ENCODE results near the gene TFPI2.
"Not testable (repeated sequence)": the region's sequence is repeated elsewhere in the genome, so short reads cannot be mapped to it uniquely, and the experiment has no call there.

TFPI2 gene

GRCh38 chr7:93913197-93913596 lies 22.6 kb upstream of the TFPI2 start:
- Histone ChIP-seq H3K27me3 (no peaks in the 10 kb centered on the region), H4K20me1 (no peaks in the 10 kb centered on the region), H3K9me3 (replicated peaks in 1 of 11) (0 out of 22 replicates have a peak, but pooled peaks cover 0 to 6% (median 0%) of the 10 kb centered on the region in 11 experiments), H3K27ac (no peak overlapping the region; a peak in 1 of 22 replicates), H3K9ac (no peak overlapping the region), H3K4me2 (peak overlapping the region in 8 of 11 experiments; percentile 5 to 44 (median 32); a peak in 9 of 22 replicates), H3K4me3 (no peak overlapping the region), H3K36me3 (no peaks in the 10 kb centered on the region), H3K4me1 (peaks cover 0 to 36% (median 4%) of the 10 kb centered on the region in 10 experiments; a peak in 11 of 20 replicates)
- no peak for TF ChIP-seq Cebpa-rat (IDR thresholded peaks at IDR 0.05)

DNA sequence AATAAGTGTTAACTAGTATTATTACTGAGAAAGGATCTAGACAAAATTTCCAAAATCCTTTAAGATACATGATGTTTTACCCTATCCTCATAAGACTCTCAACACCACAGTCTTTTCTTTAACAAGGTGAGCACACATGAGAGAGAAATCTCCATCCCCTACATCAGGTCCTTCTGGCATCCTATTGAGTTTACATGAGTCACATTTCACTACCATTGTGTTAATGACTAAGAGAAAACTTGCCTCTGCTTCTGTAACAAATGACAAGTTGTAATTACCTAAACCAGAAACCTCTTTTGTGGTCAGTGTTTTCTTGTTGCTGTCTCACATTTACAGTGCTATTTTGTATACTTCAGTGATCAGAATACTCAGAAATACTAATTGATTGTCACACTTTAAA lies 21.1 kb upstream of the TFPI2 start:
- H3K4me3 ChIP-seq; H4K20me1 ChIP-seq; H3K9ac ChIP-seq; H3K27me3 ChIP-seq; H3K4me2 ChIP-seq; H3K36me3 ChIP-seq; H3K27ac ChIP-seq; H3K9me3 ChIP-seq (replicated peaks in 1 of 11): not testable (repeated sequence)
- H3K4me1 ChIP-seq: peaks cover 0 to 36% (median 4%) of the 10 kb centered on the region in 10 experiments; a peak in 11 of 20 replicates

DNA sequence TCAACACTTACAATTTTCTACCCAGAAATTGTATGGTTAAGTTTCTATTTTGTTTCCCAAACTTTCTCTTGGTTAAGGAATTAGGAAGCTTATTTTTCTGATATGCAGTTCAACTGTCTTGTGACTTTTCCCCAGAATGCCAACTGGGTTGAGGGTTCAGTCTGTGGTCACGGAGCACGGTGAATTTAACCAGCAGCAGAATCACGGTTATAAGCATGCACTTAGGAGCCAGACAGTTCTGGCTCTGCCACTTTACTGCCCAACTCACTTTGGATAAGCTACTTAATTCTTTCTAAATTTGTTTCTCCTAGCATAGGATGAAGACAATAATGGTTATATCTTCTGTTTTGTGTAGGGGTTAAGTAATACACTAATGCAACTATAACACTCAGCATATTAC lies 20.7 kb upstream of the TFPI2 start:
- not testable (repeated sequence) for H4K20me1 ChIP-seq; H3K27me3 ChIP-seq; H3K4me3 ChIP-seq; H3K9ac ChIP-seq; H3K36me3 ChIP-seq; H3K9me3 ChIP-seq (replicated peaks in 1 of 11); H3K27ac ChIP-seq
- Histone ChIP-seq H3K4me1 (peaks cover 0 to 36% (median 4%) of the 10 kb centered on the region in 10 experiments; a peak in 11 of 20 replicates), H3K4me2 (peak overlapping the region in 1 of 11 experiments; percentile 47; a peak in 1 of 22 replicates)

DNA sequence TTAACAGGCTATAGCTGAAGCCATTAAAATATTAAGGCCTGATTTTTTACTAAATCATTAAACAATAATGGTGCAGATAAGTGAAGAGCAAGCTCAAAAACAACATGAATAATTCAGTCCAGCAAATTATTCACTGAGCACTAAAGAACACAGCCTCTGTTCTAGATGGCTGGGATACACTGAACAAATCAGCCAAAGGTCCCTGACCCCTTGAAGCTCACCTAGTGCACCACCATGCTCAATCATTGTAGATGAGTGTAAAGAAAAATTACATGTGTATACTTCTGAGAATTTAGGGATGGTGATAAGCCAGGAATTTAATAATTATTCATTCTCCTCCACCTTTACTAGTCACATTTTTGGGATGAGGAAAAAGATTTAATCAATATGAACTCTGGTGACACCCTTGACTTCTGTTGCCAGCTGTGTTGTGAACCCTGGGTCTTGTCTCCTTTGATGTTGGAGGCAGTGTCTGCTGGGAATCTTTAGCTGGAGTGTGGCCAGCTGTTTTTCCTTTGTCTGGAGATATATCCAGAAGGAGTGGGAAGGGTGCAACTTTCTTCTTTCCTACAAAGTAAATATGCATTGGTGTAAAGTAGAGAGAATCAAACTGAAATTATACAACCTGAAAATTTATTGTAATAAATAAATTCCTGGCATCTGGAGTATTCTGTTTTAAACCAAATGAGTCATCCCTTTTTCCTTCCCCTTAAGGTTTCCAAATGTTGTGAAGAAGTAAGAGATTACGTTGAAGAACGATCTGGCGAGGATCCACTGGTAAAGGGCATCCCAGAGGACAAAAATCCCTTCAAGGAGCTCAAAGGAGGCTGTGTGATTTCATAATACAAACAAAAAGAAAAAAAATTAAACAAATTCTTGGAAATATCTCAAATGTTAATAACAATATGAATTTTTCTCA lies 19.8 kb upstream of the TFPI2 start:
- H3K27ac ChIP-seq: no peak overlapping the region

GRCh38 chr7:93906267-93906666 lies 15.7 kb upstream of the TFPI2 start, which contains the start of gene GNGT1:
Gene GNGT1, plus strand, starts transcription at chr7:93906567. Its CDS starts 180 bp downstream, at chr7:93906747.
- Histone ChIP-seq H3K36me3 (no peaks in the 10 kb centered on the region), H4K20me1 (no peaks in the 10 kb centered on the region), H3K4me1 (peaks cover 0 to 10% (median 0%) of the 10 kb centered on the region in 10 experiments; a peak in 6 of 20 replicates), H3K27me3 (no peaks in the 10 kb centered on the region), H3K9me3 (replicated peaks in 1 of 11) (no peaks in the 10 kb centered on the region), H3K4me2 (no peak within 1 kb of the TSS), H3K9ac (no peak within 1 kb of the TSS), H3K4me3 (no peak within 1 kb of the TSS), H3K27ac (no peak within 1 kb of the TSS)
- TF ChIP-seq Cebpa-rat (IDR thresholded peaks at IDR 0.05): no peak

More for the DNA sequence above, 19.8 kb upstream of the TFPI2 start:
- H3K9me3 ChIP-seq (replicated peaks in 1 of 11): 0 out of 22 replicates have a peak, but pooled peaks cover 0 to 6% (median 0%) of the 10 kb centered on the region in 11 experiments
- H3K36me3 ChIP-seq: no peaks in the 10 kb centered on the region
- no peaks in the 10 kb centered on the region for H3K27me3 ChIP-seq
- no peak for TF ChIP-seq Cebpa-rat (IDR thresholded peaks at IDR 0.05)
- no peak overlapping the region for H3K9ac ChIP-seq
- H4K20me1 ChIP-seq: no peaks in the 10 kb centered on the region
- peak overlapping the region in 4 of 11 experiments; percentile 16 to 59 (median 39); a peak in 5 of 22 replicates for H3K4me2 ChIP-seq
- no peak overlapping the region for H3K4me3 ChIP-seq
- peaks cover 0 to 33% (median 4%) of the 10 kb centered on the region in 10 experiments; a peak in 11 of 20 replicates for H3K4me1 ChIP-seq

DNA sequence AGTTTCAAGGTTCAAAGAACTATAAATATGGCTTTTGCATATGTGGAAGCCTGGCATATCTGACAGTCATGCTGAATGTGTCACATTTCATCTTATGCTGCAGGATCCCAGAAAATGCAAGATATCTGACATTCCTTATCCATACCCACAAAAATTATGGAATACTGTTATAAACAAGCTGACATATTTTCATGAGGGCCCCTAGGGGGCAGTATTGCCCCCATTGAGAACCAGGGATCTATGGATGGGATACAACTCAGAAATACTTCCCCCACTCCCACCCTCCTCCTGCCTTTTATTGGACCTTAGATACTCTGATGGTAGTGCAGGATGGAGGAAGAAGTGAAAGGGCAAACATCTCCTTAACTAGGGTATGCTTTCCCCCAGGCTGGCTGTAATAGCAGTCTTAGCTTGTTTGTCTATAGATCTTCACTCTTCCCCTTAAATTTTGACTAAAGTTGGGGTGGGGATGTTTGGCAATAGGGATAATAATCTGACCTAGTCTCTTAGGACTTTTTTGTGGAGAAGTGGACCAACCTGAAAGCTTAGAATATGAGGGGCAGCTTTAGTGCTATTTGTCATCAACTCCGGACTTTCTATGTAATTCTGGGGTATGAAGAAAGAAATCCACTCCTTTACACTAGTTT lies 12.3 kb upstream of the TFPI2 start:
- Histone ChIP-seq H3K36me3 (no peaks in the 10 kb centered on the region), H3K4me1 (no peaks in the 10 kb centered on the region), H3K4me3 (no peak overlapping the region), H3K27me3 (no peaks in the 10 kb centered on the region), H3K27ac (no peak overlapping the region), H3K9me3 (replicated peaks in 1 of 11) (no peaks in the 10 kb centered on the region), H3K9ac (no peak overlapping the region), H3K4me2 (no peak overlapping the region), H4K20me1 (no peaks in the 10 kb centered on the region)
- TF ChIP-seq Cebpa-rat (IDR thresholded peaks at IDR 0.05): no peak

DNA sequence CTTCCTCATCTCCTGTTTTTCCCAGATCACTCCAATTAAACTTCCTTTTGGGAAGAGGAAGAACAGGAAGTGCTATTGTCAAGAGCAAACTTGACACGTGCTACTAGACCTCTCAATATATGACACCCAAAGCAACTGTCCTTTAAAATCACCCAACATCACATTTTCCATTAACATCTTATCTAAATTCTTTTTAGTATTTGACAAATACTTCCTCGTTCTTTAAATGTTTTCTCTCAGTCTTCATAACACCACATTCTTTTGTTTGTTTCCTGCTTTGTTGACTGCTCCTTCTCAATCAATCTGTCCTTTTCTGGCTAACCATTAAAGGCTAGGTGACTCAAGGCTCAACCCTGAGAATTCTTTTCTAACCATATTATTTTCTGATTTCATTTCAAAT lies 7.1 kb upstream of the TFPI2 start:
- Histone ChIP-seq H3K4me1 (no peaks in the 10 kb centered on the region), H3K4me2 (no peak overlapping the region), H3K9me3 (replicated peaks in 1 of 11) (no peaks in the 10 kb centered on the region), H3K36me3 (no peaks in the 10 kb centered on the region), H3K9ac (no peak overlapping the region), H3K27me3 (peaks cover 0 to 2% (median 0%) of the 10 kb centered on the region in 11 experiments; a peak in 1 of 22 replicates), H3K27ac (no peak overlapping the region), H4K20me1 (no peaks in the 10 kb centered on the region), H3K4me3 (no peak overlapping the region)
- no peak for TF ChIP-seq Cebpa-rat (IDR thresholded peaks at IDR 0.05)

DNA sequence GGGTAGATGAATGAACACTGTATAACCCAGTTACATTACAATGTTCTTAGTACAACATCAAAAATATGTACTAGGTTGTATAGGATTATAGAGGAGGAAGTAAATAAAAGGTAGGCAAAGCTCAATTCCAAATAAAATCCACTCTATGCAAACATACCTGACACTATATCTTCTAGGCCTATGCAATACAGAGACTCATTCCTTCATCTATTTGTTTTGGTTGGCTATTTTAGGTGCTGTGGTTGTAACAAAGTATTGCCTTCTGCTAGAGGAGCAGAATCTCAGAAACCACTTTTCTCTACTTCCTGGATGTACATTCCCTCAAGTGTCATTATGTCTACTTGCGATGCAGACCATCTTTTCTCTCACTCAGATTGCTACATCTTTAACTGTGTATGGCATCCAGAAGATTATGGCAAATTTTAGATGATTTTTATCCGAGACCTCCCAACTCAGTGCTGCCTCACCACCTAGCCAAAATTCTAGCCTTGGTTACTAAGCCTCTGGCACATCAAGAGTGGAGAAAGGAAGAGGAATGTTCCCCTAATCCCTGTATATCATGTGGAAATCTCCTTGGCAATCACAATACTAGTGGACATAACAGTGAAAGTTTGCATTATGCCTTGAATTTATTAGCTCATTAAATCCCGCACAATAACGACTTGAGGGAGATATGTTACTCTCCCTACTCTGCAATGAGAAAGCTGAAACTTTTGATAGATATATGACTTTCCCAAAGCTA lies 5.5 kb upstream of the TFPI2 start:
- no peak for TF ChIP-seq Cebpa-rat (IDR thresholded peaks at IDR 0.05)
- Histone ChIP-seq H3K4me2 (no peak overlapping the region), H3K27ac (no peak overlapping the region), H4K20me1 (no peaks in the 10 kb centered on the region), H3K27me3 (peaks cover 5 to 18% (median 11%) of the 10 kb centered on the region in 11 experiments), H3K4me1 (no peaks in the 10 kb centered on the region), H3K4me3 (no peak overlapping the region), H3K9ac (no peak overlapping the region), H3K36me3 (no peaks in the 10 kb centered on the region), H3K9me3 (replicated peaks in 1 of 11) (peaks cover 3 to 6% (median 4%) of the 10 kb centered on the region in 11 experiments; a peak in 11 of 22 replicates)

All from BLaER1 treated with 17β-estradiol and CSF1 and Interleukin-3, amounts not matched to agents 10 nM and 100 nM (cell line).